ENCODE data around the gene RERE.

DNA sequence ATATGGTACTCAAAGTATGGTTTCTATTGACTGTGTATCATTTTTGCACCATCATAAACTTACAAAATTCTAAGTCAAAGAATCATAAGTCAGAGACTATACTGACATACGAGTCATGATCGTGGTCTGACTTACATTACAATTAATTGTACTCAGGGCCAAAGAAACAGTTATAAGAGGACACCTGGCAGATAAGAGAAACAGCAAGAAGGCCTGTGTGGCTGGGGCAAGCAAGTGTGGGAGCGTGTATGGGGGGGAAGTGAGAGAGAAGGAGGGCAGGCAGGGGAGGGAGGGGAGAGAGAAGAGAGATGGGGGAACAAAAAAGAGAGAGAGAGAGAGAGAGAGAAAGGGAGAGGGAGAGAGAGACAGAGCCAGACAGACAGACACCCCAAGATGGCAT, 70.9 kb downstream of the RERE start:
- TF ChIP-seq, protein P1, sequence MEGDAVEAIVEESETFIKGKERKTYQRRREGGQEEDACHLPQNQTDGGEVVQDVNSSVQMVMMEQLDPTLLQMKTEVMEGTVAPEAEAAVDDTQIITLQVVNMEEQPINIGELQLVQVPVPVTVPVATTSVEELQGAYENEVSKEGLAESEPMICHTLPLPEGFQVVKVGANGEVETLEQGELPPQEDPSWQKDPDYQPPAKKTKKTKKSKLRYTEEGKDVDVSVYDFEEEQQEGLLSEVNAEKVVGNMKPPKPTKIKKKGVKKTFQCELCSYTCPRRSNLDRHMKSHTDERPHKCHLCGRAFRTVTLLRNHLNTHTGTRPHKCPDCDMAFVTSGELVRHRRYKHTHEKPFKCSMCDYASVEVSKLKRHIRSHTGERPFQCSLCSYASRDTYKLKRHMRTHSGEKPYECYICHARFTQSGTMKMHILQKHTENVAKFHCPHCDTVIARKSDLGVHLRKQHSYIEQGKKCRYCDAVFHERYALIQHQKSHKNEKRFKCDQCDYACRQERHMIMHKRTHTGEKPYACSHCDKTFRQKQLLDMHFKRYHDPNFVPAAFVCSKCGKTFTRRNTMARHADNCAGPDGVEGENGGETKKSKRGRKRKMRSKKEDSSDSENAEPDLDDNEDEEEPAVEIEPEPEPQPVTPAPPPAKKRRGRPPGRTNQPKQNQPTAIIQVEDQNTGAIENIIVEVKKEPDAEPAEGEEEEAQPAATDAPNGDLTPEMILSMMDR (conservative IDR thresholded peaks at IDR 0.05; ENCODE audit: low read length): no peak
- TF ChIP-seq EZH2phosphoT487 (IDR thresholded peaks at IDR 0.05; ENCODE audit: borderline replicate concordance, low read depth, low read length): no peak

Data from OCI-LY7 (cell line).